ENCODE results near the gene SPATS2L. TPM values are rescaled to one million over a fixed set of nuclear protein-coding genes. Genes with fewer than 3 reads are reported as not detected.

The SPATS2L gene
- total RNA-seq, 1 experiment from 2014 or later = 47.3 TPM

DNA sequence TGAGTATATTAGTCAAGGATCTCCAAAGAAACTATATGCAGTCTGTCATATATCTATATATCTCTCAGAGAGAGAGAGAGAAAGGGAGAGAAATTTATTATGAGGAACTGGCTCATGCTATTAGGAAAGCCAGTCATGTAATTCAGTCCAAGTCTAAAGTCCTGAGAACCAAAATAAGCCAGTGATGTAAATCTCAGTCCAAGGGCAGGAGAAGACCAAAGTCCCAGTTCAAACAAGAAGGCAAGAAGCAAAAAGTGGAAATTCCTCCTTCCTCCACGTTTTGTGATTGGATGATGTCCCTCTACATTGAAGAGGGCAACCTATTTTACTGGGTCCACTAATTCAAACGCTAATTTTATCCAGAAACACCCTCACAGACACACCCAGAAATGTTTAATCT lies 34.2 kb upstream of the SPATS2L start:
- H3K36me3 Mint-ChIP-seq (ENCODE audit: insufficient read depth in 1 of 3, low read depth in 3 of 3) = no peaks in the 10 kb centered on the region
- peaks cover 13 to 20% of the 10 kb centered on the region in 2 experiments for H3K4me1 Mint-ChIP-seq
- Histone ChIP-seq H3K79me1 (ENCODE audit: insufficient read depth, low read depth, low read length, poor library complexity, severe bottlenecking) (no peaks in the 10 kb centered on the region), H3K14ac (ENCODE audit: insufficient read depth, low read length) (no peak overlapping the region), H3K18ac (ENCODE audit: insufficient read length, low read depth, low read length) (no peak overlapping the region), H3K4me2 (ENCODE audit: insufficient read depth, insufficient read length, low read length) (no peak overlapping the region), H4K20me1 (ENCODE audit: control insufficient read depth, insufficient read depth, insufficient read length) (no peaks in the 10 kb centered on the region), H3K9me3 (ENCODE audit: control insufficient read depth, low read depth, low read length) (no peaks in the 10 kb centered on the region), H2BK120ac (ENCODE audit: low read depth, low read length, poor library complexity, severe bottlenecking) (no peak overlapping the region), H3T11ph (ENCODE audit: low read length) (no peak overlapping the region), H2AFZ (ENCODE audit: low read length) (no peak overlapping the region), H2BK20ac (ENCODE audit: low read depth, low read length, poor library complexity, severe bottlenecking) (no peak overlapping the region), H2AK5ac (ENCODE audit: insufficient read length, low read length) (no peak overlapping the region), H3K27me3 (ENCODE audit: insufficient read depth, low read length) (no peaks in the 10 kb centered on the region), H4K5ac (ENCODE audit: insufficient read length, low read depth, low read length) (no peak overlapping the region), H3K4ac (ENCODE audit: low read depth, low read length) (no peak overlapping the region), H3K23me2 (ENCODE audit: insufficient read length, low read depth, low read length, poor library complexity, severe bottlenecking) (no peaks in the 10 kb centered on the region), H3K56ac (ENCODE audit: insufficient read length, low read depth, low read length) (no peak overlapping the region), H2BK12ac (ENCODE audit: insufficient read length, low read depth, low read length) (no peak overlapping the region), H3K27ac (ENCODE audit: insufficient read length, low read depth, low read length) (no peak overlapping the region), H4K8ac (replicated peaks; ENCODE audit: insufficient read length, low read depth, low read length) (no peak overlapping the region), H3K9ac (ENCODE audit: extremely low read depth, insufficient read length, low read length) (no peak overlapping the region), H3K4me1 (ENCODE audit: insufficient read depth, low read length) (peaks cover 13% of the 10 kb centered on the region; the same call in 1 of the 2 replicates), H3K23ac (ENCODE audit: insufficient read length, low read depth, low read length) (no peak overlapping the region), H3K79me2 (ENCODE audit: insufficient read depth, low read length) (no peaks in the 10 kb centered on the region), H2BK5ac (ENCODE audit: insufficient read length, low read length) (no peak overlapping the region), H4K91ac (ENCODE audit: insufficient read length, low read depth, low read length) (no peak overlapping the region), H2BK15ac (ENCODE audit: low read depth, low read length) (no peak overlapping the region)
- no peak for DNase-seq
- WGBS (ENCODE audit: extremely low coverage, insufficient read length, low lambda C conversion rate) = no CpG with 5 or more reads among the region's 2 CpGs
- no peak overlapping the region for H3K27ac Mint-ChIP-seq
- TF ChIP-seq, protein P1, sequence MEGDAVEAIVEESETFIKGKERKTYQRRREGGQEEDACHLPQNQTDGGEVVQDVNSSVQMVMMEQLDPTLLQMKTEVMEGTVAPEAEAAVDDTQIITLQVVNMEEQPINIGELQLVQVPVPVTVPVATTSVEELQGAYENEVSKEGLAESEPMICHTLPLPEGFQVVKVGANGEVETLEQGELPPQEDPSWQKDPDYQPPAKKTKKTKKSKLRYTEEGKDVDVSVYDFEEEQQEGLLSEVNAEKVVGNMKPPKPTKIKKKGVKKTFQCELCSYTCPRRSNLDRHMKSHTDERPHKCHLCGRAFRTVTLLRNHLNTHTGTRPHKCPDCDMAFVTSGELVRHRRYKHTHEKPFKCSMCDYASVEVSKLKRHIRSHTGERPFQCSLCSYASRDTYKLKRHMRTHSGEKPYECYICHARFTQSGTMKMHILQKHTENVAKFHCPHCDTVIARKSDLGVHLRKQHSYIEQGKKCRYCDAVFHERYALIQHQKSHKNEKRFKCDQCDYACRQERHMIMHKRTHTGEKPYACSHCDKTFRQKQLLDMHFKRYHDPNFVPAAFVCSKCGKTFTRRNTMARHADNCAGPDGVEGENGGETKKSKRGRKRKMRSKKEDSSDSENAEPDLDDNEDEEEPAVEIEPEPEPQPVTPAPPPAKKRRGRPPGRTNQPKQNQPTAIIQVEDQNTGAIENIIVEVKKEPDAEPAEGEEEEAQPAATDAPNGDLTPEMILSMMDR (conservative IDR thresholded peaks at IDR 0.05) = no peak
- H3K4me3 Mint-ChIP-seq = no peak overlapping the region
- no peaks in the 10 kb centered on the region for H3K27me3 Mint-ChIP-seq (ENCODE audit: low read depth)
- H3K9me3 Mint-ChIP-seq = no peaks in the 10 kb centered on the region
